Activated CD8-positive, alpha-beta T cell treated with anti-CD3 and anti-CD28 coated beads, Interleukin-2, amount 10 ng/mL, durations not matched to agents 7 days and 5 days (primary cell): ENCODE data around the gene NDST1. TPM values are rescaled to one million over a fixed set of nuclear protein-coding genes. Genes with fewer than 3 reads are reported as not detected.

Source experiments
- ATAC-seq: fragments of 150-1000 bp; cut with Tn5 transposase; one replicate; pipeline ENCODE4 v1.10.0; 2021; ENCODE audit warnings: moderate library complexity
- CTCF ChIA-PET: fragments of 350-600 bp; sonication (Branson Sonifier 250); formaldehyde crosslinking; loops from one replicate; lab custom pipeline; 2021; ENCODE audit warnings: antibody characterized with exemption; lab: Charles Lee
- POLR2A ChIA-PET: fragments of 350-600 bp; sonication (Branson Sonifier 250); formaldehyde crosslinking; loops from one replicate; lab custom pipeline; 2021; ENCODE audit warnings: antibody characterized with exemption; lab: Charles Lee
- DNase-seq: peaks from one replicate; pipeline ENCODE4 v3.0.0-alpha.2; 2020
- H3K27ac Mint-ChIP-seq: one replicate; pipeline ENCODE4 v1.8.0; 2021; ENCODE audit warnings: mild to moderate bottlenecking, mixed read lengths
- H3K27me3 Mint-ChIP-seq: one replicate; pipeline ENCODE4 v1.8.0; 2021; ENCODE audit warnings: low read depth, mixed read lengths
- H3K36me3 Mint-ChIP-seq: one replicate; pipeline ENCODE4 v1.8.0; 2021; ENCODE audit warnings: low read depth, mixed read lengths
- H3K4me1 Mint-ChIP-seq: one replicate; pipeline ENCODE4 v1.8.0; 2021; ENCODE audit warnings: low read depth, mixed read lengths
- H3K4me3 Mint-ChIP-seq: one replicate; pipeline ENCODE4 v1.8.0; 2021; ENCODE audit warnings: mild to moderate bottlenecking, mixed read lengths
- H3K9me3 Mint-ChIP-seq: one replicate; pipeline ENCODE4 v1.8.0; 2022; ENCODE audit warnings: mixed read lengths; ENCODE audit not compliant: insufficient read depth
- total RNA-seq, 2 experiments: library from RNA; stranded (reverse); gene quantifications; one replicate each; pipeline ENCODE4 v1.2.3, GENCODE V29; 2021

NDST1 gene
- total RNA-seq, 2 experiments from 2014 or later: 0.63 TPM

- ChIA-PET POLR2A (no interaction called here), CTCF (no interaction called here)
- Mint-ChIP-seq H3K4me1 (no peaks in the 10 kb centered on the region), H3K27me3 (no peaks in the 10 kb centered on the region), H3K4me3 (no peak overlapping the region), H3K9me3 (no peaks in the 10 kb centered on the region), H3K27ac (no peak overlapping the region), H3K36me3 (no peaks in the 10 kb centered on the region)
- DNase-seq (no peak), ATAC-seq (no peak)
Measured at GRCh38 chr5:150540042-150540441, 32.1 kb downstream of the NDST1 start.

GRCh38 chr5:150540615-150541396, 32.9 kb downstream of the NDST1 start:
- no peak for ATAC-seq
- CTCF ChIA-PET: no interaction called here
- POLR2A ChIA-PET: interaction anchor here (0.6 kb wide), 1 partner anchor 44 kb away, joined by 3 read pairs; no protein-coding TSS in a partner anchor
- Mint-ChIP-seq H3K27me3 (no peaks in the 10 kb centered on the region), H3K4me3 (no peak overlapping the region), H3K4me1 (no peaks in the 10 kb centered on the region), H3K27ac (no peak overlapping the region), H3K36me3 (no peaks in the 10 kb centered on the region), H3K9me3 (no peaks in the 10 kb centered on the region)
- no peak for DNase-seq

GRCh38 chr5:150541397-150541675, 33.4 kb downstream of the NDST1 start:
- no peak for ATAC-seq
- H3K4me1 Mint-ChIP-seq: no peaks in the 10 kb centered on the region
- no peaks in the 10 kb centered on the region for H3K27me3 Mint-ChIP-seq
- H3K9me3 Mint-ChIP-seq: no peaks in the 10 kb centered on the region
- H3K4me3 Mint-ChIP-seq: no peak overlapping the region
- ChIA-PET CTCF (no interaction called here), POLR2A (interaction anchor here (0.6 kb wide), 1 partner anchor 44 kb away, joined by 3 read pairs; no protein-coding TSS in a partner anchor)
- no peaks in the 10 kb centered on the region for H3K36me3 Mint-ChIP-seq
- DNase-seq: no peak
- H3K27ac Mint-ChIP-seq: no peak overlapping the region

GRCh38 chr5:150541895-150542294, 34.0 kb downstream of the NDST1 start:
- CTCF ChIA-PET: interaction anchor here (1.0 kb wide), 1 partner anchor 84 kb away, joined by 3 read pairs; no protein-coding TSS in a partner anchor
- no peak for DNase-seq
- no peak overlapping the region for H3K4me3 Mint-ChIP-seq
- H3K9me3 Mint-ChIP-seq: no peaks in the 10 kb centered on the region
- H3K27ac Mint-ChIP-seq: no peak overlapping the region
- H3K4me1 Mint-ChIP-seq: no peaks in the 10 kb centered on the region
- POLR2A ChIA-PET: no interaction called here
- no peaks in the 10 kb centered on the region for H3K27me3 Mint-ChIP-seq
- no peaks in the 10 kb centered on the region for H3K36me3 Mint-ChIP-seq
- ATAC-seq: no peak

GRCh38 chr5:150542933-150543445, 35.1 kb downstream of the NDST1 start:
- POLR2A ChIA-PET: interaction anchor here (0.6 kb wide), 1 partner anchor 86 kb away, joined by 3 read pairs; no protein-coding TSS in a partner anchor
- Mint-ChIP-seq H3K27ac (no peak overlapping the region), H3K4me3 (no peak overlapping the region), H3K4me1 (no peaks in the 10 kb centered on the region), H3K36me3 (no peaks in the 10 kb centered on the region), H3K9me3 (no peaks in the 10 kb centered on the region), H3K27me3 (no peaks in the 10 kb centered on the region)
- no peak for DNase-seq
- ATAC-seq: no peak
- CTCF ChIA-PET: interaction anchor here (1.0 to 3.2 kb wide), 2 partner anchors 86 kb away, joined by 3 to 14 read pairs; no protein-coding TSS in a partner anchor

- Mint-ChIP-seq H3K4me3 (no peak overlapping the region), H3K36me3 (no peaks in the 10 kb centered on the region), H3K4me1 (no peaks in the 10 kb centered on the region), H3K27me3 (no peaks in the 10 kb centered on the region), H3K9me3 (no peaks in the 10 kb centered on the region), H3K27ac (no peak overlapping the region)
- CTCF ChIA-PET: interaction anchor here (0.7 to 3.2 kb wide), 13 partner anchors 10 to 234 kb away, joined by 3 to 18 read pairs (median 3); partner anchors contain the start of gene RBM22
- peak; percentile 93 for ATAC-seq
- POLR2A ChIA-PET: no interaction called here
- peak; percentile 76 for DNase-seq
Measured at GRCh38 chr5:150544611-150545219, 36.8 kb downstream of the NDST1 start.

GRCh38 chr5:150545246-150545645, 37.3 kb downstream of the NDST1 start:
- Mint-ChIP-seq H3K27me3 (no peaks in the 10 kb centered on the region), H3K4me1 (no peaks in the 10 kb centered on the region), H3K27ac (no peak overlapping the region), H3K36me3 (no peaks in the 10 kb centered on the region), H3K9me3 (no peaks in the 10 kb centered on the region), H3K4me3 (no peak overlapping the region)
- ChIA-PET POLR2A (no interaction called here), CTCF (interaction anchor here (0.7 to 3.2 kb wide), 13 partner anchors 9 to 235 kb away, joined by 3 to 18 read pairs (median 3); partner anchors contain the start of gene RBM22)
- DNase-seq: no peak
- ATAC-seq: no peak

- DNase-seq: no peak
- Mint-ChIP-seq H3K4me1 (no peaks in the 10 kb centered on the region), H3K36me3 (no peaks in the 10 kb centered on the region), H3K27ac (no peak overlapping the region), H3K9me3 (no peaks in the 10 kb centered on the region), H3K27me3 (no peaks in the 10 kb centered on the region), H3K4me3 (no peak overlapping the region)
- CTCF ChIA-PET: interaction anchor here (1.1 to 1.6 kb wide), 4 partner anchors 11 to 89 kb away, joined by 3 to 4 read pairs (median 4); no protein-coding TSS in a partner anchor
- no peak for ATAC-seq
- POLR2A ChIA-PET: no interaction called here
Measured at GRCh38 chr5:150548123-150548522, 40.2 kb downstream of the NDST1 start.

- POLR2A ChIA-PET: no interaction called here
- Mint-ChIP-seq H3K27ac (no peak overlapping the region), H3K36me3 (no peaks in the 10 kb centered on the region), H3K4me3 (no peak overlapping the region), H3K9me3 (no peaks in the 10 kb centered on the region), H3K4me1 (no peaks in the 10 kb centered on the region), H3K27me3 (no peaks in the 10 kb centered on the region)
- DNase-seq (no peak), ATAC-seq (no peak)
- CTCF ChIA-PET: interaction anchor here (1.6 kb wide), 1 partner anchor 9 kb away, joined by 3 read pairs; no protein-coding TSS in a partner anchor
Measured at GRCh38 chr5:150549735-150550134, 41.8 kb downstream of the NDST1 start.

- H3K27ac Mint-ChIP-seq: no peak overlapping the region
- POLR2A ChIA-PET: no interaction called here
- CTCF ChIA-PET: interaction anchor here (1.1 kb wide), 1 partner anchor 12 kb away, joined by 4 read pairs; no protein-coding TSS in a partner anchor
- H3K4me1 Mint-ChIP-seq: no peaks in the 10 kb centered on the region
- DNase-seq (no peak), ATAC-seq (no peak)
- no peak overlapping the region for H3K4me3 Mint-ChIP-seq
- H3K9me3 Mint-ChIP-seq: no peaks in the 10 kb centered on the region
- H3K36me3 Mint-ChIP-seq: no peaks in the 10 kb centered on the region
- no peaks in the 10 kb centered on the region for H3K27me3 Mint-ChIP-seq
Measured at GRCh38 chr5:150550286-150550685, 42.4 kb downstream of the NDST1 start.

- no peak for ATAC-seq
- H3K36me3 Mint-ChIP-seq: no peaks in the 10 kb centered on the region
- no peak overlapping the region for H3K27ac Mint-ChIP-seq
- H3K27me3 Mint-ChIP-seq: no peaks in the 10 kb centered on the region
- no peak for DNase-seq
- POLR2A ChIA-PET: no interaction called here
- no peak overlapping the region for H3K4me3 Mint-ChIP-seq
- H3K4me1 Mint-ChIP-seq: no peaks in the 10 kb centered on the region
- H3K9me3 Mint-ChIP-seq: no peaks in the 10 kb centered on the region
- CTCF ChIA-PET: interaction anchor here (1.1 kb wide), 1 partner anchor 11 kb away, joined by 4 read pairs; no protein-coding TSS in a partner anchor
Measured at GRCh38 chr5:150551066-150551465, 43.1 kb downstream of the NDST1 start.

- Mint-ChIP-seq H3K9me3 (no peaks in the 10 kb centered on the region), H3K4me1 (no peaks in the 10 kb centered on the region), H3K27ac (no peak overlapping the region), H3K27me3 (no peaks in the 10 kb centered on the region), H3K36me3 (no peaks in the 10 kb centered on the region), H3K4me3 (no peak overlapping the region)
- DNase-seq: no peak
- ChIA-PET CTCF (interaction anchor here (0.9 kb wide), 1 partner anchor 612 kb away, joined by 3 read pairs; no protein-coding TSS in a partner anchor), POLR2A (no interaction called here)
- no peak for ATAC-seq
Measured at GRCh38 chr5:150553402-150553801, 45.5 kb downstream of the NDST1 start.
